HG03558 (cell line): Measurements from ENCODE around the gene TNRC6C.
"Not testable (repeated sequence)": the region's sequence is repeated elsewhere in the genome, so short reads cannot be mapped to it uniquely, and the experiment has no call there.

ENCODE experiments used
- ATAC-seq: cut with Tn5 transposase; IDR thresholded peaks from one replicate; pipeline ENCODE4 v1.9.1; 2021; ENCODE audit warnings: moderate number of reproducible peaks; ENCODE audit not compliant: unreplicated experiment; ENCODE audit errors: extremely low read depth

Gene TNRC6C

GRCh38 chr17:77959126-77959925, 823 bp downstream of the TNRC6C start:
- ATAC-seq = no peak

- no peak for ATAC-seq
Observed at GRCh38 chr17:77959926-77960521, 1.5 kb downstream of the TNRC6C start.

GRCh38 chr17:77961741-77962140, 3.2 kb downstream of the TNRC6C start:
- no peak for ATAC-seq

- ATAC-seq = no peak
Observed at GRCh38 chr17:77962348-77962747, 3.8 kb downstream of the TNRC6C start.

GRCh38 chr17:77963441-77963840, 4.9 kb downstream of the TNRC6C start:
- no peak for ATAC-seq

GRCh38 chr17:77965352-77965751, 6.8 kb downstream of the TNRC6C start:
- no peak for ATAC-seq

- ATAC-seq = no peak
Observed at GRCh38 chr17:77966476-77966875, 8.0 kb downstream of the TNRC6C start.

- no peak for ATAC-seq
Observed at GRCh38 chr17:77968788-77969187, 10.3 kb downstream of the TNRC6C start.

- ATAC-seq = not testable (repeated sequence)
Observed at GRCh38 chr17:77972271-77972670, 13.8 kb downstream of the TNRC6C start.

GRCh38 chr17:77973953-77974352, 15.4 kb downstream of the TNRC6C start:
- no peak for ATAC-seq

- no peak for ATAC-seq
Observed at GRCh38 chr17:77974396-77974795, 15.9 kb downstream of the TNRC6C start.

GRCh38 chr17:77982430-77982829, 23.9 kb downstream of the TNRC6C start:
- ATAC-seq = not testable (repeated sequence)

GRCh38 chr17:77990301-77990700, 31.8 kb downstream of the TNRC6C start:
- ATAC-seq = no peak

GRCh38 chr17:77993735-77994134, 35.2 kb downstream of the TNRC6C start:
- ATAC-seq = not testable (repeated sequence)

GRCh38 chr17:77995146-77995852, 36.8 kb downstream of the TNRC6C start:
- no peak for ATAC-seq

- ATAC-seq = no peak
Observed at GRCh38 chr17:77996256-77996655, 37.8 kb downstream of the TNRC6C start.

- no peak for ATAC-seq
Observed at GRCh38 chr17:77999413-78000173, 41.1 kb downstream of the TNRC6C start.

GRCh38 chr17:78000341-78000740, 41.8 kb downstream of the TNRC6C start:
- ATAC-seq = no peak

GRCh38 chr17:78001182-78001581, 42.7 kb downstream of the TNRC6C start:
- no peak for ATAC-seq

- no peak for ATAC-seq
Observed at GRCh38 chr17:78001612-78002011, 43.1 kb downstream of the TNRC6C start.

GRCh38 chr17:78002166-78002565, 43.7 kb downstream of the TNRC6C start:
- ATAC-seq = no peak
